HG03432 (cell line): ENCODE data around the gene WDR45.
"Not testable (repeated sequence)": the region's sequence is repeated elsewhere in the genome, so short reads cannot be mapped to it uniquely, and the experiment has no call there.

Source experiments
- ATAC-seq: cut with Tn5 transposase; IDR thresholded peaks from one replicate; pipeline ENCODE4 v1.9.1; 2021; ENCODE audit warnings: mild to moderate bottlenecking, moderate library complexity; ENCODE audit not compliant: unreplicated experiment

Gene WDR45

DNA sequence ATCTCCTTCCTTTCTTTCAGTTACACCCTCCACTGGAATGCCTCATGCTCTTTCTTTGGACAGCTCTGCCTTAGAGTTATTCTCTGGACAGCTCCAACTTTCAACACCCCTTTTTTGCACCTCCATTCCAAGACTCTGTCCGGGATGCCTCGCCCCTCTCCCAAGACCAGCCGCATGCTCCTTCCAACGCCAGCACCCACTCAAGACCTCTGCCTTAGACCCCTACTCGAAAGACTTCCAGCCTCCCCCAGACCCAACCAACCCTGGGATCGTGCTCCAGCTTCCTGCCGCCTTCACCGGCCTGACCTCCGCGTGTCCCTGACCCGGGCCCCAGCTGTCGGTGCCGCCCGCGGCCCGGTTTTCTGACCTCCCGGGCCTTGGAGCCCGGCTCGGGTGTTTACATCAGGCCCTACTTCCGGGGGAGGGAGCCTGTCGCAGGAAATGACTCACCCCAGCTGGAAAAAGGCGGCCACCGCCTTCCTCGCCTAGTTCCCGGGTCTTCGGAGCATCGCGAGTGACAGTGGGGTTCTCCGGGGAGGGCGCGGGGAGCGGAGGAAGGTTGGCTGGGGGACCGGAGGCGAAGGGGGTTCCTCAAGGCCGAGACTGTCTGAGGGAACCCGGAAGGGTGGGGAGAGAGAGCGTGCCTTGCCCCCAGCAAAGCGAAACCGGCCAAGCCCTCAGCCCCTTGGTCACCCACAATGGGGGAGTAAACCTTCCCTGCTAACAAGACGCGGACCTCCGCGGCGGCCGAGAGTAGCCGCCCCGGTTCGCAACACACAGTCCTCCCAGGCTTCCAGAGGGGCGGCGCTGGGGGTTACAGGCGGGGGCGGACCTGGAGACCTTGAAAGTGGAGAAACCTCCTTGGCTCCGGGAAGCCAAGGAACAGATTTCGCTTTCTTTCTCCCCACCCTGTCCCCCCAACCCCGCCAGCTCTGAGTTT lies at the start of gene WDR45:
Gene WDR45 (minus strand): TSS at position 399 of the 940 bp plus-strand sequence. CDS start 1,792 bp downstream, outside the sequence.
- peak; percentile 92 for ATAC-seq

DNA sequence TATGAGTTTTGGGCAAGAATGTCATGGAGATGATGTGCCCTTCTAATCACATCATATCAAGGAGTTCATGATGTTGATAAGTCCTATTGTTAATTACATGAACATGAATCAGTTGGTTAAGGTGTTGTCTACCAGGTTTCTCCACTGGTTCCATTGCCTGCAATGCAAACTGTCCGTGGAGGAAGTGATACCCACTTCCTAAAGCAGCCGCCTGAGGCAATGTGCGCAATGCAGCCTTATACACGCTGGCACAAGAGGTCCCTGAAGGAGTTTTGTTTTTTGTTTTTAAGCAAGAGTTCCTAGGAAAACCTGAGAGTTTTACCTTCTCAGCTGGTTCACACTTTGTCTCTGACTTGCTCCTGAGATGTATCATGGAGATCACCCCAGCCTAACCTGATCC lies 49.7 kb upstream of the WDR45 start:
- no peak for ATAC-seq

DNA sequence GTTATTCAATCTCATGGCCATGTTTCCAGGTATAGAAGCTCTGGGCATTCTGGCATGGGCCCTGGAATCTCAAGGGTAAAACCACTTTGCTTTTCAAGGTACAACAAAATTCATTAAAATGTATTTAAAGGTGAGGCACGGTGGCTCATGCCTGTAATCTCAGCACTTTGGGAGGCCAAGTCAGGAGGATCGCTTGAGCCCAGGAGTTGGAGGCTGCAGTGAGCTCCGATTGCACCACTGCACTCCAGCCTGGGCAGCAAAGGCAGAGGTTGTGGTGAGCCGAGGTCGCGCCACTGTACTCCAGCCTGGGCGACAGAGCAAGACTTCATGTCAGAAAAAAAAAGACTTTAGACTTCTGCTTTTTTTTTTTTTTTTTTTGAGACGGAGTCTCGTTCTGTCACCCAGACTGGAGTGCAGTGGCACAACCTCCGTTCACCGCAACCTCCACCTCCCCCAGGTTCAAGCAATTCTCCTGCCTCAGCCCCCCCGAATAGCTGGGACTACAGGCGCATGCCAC lies 48.1 kb upstream of the WDR45 start:
- ATAC-seq = not testable (repeated sequence)

DNA sequence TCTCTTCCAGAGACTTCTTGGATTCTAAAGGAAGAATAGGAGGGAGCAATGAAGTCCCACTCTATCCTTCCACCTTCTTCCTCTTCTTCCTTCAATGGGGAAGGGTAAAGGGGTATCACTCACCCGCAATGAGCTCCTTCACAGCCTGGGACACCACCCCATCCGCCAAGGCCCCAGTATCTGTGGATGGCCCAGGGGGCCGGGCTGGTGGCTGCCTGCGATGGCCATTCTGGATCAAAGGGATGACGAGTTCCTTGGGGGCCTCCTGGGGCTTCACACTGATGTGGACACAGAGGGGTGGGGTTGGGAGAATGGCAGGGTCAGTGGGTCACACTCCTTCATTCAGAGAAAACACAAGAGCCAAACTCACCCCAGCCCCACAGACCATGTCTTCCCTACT lies 42.8 kb upstream of the WDR45 start:
- ATAC-seq = no peak

DNA sequence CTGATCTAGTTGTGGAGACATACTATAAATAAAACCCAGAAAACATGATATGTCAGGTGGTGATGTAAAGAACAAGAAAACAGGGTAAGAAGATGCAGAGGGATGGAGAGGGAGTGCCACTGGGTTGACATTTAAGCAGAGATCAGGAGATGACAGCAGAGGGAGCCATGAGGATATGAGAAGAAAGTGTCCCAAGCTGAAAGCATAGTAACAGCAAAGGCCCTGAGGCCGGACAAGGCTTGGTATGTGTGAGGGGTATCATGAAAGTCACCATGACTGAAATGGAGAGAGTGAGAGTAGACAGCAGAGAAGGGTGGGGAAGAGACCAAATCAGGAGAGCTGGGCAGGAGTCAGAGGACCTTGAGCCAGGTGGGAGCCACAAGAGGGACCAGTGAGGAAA lies 40.4 kb upstream of the WDR45 start:
- no peak for ATAC-seq

DNA sequence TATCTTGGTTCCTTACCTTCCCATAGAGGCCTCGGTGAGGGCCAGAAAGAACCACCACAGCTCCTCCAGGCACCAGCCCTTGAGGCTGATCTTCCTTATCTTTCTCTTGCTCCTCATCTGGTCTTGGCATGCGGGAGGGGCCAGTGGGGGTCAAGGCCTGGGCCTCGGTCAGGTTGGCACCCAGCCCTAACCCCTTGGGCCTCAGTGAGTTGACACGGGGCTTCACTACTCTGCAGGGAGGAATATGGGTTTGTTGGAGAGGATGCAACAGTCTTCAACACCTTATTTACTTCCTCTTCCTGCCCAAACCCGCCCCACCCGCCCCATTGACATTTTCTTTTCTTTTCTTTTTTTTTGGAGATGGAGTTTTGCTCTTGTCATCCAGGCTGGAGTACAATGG lies 37.9 kb upstream of the WDR45 start:
- ATAC-seq = no peak

DNA sequence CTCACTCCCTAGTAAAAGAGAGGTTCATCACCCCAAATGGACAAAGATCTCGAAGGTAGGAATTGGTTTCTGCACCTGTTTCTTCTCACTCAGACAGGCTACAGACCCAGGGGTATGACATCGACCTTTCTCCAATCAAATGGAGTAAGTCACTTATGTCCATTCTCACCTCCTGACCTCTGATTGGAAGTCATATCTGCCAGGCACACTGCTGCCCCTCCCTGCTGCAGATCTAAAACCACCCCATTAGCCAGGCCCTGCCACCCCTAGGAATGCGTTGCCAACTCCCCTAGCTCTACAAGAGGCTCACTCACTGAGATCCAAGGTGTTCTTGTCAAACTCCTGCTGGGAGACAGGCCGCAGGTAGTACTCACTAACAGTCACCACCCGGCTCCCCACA lies 37.0 kb upstream of the WDR45 start:
- no peak for ATAC-seq

DNA sequence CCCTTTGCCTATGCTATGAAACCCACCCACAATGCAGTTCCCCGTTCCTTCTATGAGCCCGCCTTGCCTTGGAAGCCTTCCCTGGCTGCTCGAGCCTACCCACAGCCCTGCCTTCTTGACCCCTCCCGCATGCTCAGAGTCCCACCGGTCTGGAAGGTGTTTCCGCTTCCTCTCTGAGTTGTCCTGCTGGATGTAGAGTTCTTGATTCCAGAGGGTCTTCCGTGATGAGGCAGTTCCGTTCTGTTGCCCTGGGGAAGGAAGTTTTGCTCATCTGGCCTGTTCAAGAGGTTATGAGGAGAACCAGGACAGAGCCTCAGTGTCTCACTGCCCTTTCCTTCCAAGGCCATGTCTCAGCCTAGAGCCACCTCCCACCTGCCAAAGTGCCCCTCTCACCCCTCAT lies 36.4 kb upstream of the WDR45 start:
- ATAC-seq = no peak

DNA sequence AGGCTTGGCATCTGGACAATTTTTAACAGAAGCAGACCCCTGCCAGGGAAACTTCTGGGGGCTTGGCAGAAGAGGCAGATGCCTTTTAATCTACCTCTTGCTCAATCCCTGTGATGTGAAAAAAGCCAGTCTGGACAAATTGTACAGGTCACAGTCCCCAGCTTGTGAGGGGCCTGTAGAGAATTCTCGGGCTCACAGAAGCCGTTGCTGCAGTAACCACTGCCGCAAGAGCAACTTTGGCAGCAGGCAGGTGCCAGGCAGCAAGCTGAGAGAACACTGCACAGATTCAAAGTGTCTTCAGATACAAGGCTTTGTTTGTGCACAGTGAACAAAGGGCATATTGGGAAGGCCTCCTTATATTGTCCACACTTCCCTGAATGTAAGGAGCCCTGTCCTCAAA lies 32.1 kb upstream of the WDR45 start:
- no peak for ATAC-seq

DNA sequence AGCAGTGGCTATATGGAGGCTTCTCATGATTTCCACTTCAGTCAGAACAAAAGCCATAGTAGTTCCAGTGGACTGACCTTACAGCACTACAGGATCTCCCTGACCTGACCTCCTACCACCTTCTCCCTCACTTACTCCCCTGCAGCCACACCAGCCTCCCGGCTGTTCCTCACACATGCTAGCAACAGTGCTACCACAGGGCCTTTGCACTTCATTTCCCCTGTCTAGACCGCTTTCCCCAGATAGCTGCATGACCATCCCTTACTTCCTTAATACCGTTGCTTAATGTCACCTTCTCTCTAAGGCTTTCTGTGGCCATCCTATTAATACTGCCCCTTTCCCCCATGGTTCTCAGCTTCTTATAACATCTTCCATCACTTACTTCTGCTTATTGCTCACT lies 30.7 kb upstream of the WDR45 start:
- no peak for ATAC-seq

DNA sequence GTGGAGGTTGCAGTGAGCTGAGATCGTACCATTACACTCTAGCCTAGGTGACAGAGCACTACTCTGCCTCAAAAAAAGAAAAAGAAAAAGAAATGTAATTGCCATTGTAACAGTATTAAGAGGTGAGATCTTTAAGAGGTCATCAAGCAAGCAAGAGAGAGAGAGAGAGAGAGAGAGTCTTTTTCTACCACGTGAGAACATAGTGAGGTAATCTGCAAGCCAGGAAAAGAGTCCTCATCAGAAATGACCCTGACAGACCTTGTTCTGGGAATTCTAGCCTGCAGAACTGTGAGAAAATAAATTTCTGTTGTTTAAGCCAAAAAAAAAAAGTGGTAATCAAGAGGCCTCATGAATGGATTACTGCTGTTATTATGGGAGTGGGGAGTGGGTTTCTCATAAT lies 29.0 kb upstream of the WDR45 start:
- no peak for ATAC-seq

DNA sequence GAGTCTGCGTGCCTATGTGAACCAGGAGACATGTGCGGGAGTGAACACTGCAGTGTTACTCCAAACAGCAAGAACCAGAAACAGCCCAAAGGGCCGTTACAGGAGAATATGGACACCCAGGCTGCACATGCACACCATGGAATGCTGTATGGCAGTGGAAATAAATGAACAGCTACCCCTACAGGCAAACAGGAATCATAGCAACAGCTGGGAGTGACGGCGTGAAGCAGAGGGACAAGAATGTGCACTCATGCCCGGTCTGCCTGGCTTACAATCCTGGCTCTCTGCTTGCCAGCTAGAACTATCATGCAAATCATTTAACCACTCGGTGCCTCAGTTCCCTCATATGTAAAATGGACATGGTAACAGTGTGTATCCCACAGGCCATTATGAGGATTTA lies 27.2 kb upstream of the WDR45 start:
- no peak for ATAC-seq

DNA sequence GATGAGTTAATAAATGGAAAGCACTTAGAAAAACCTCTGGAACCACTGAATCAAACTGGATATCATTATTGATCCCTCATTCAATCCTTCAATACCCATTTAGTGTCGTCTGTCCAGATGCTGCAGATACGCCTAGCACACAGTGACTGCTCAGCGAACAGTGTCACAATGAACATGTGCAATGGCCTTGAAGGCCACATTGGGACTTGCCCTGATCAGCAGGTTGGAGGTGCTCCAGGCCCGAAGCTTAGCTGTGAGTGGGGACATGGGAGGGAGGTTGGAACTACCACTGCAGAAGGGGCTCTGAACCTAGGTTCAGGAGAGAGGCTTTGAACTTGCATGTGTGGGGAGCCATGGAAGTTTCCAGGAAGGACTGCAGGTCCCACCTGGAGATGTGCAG lies 26.6 kb upstream of the WDR45 start:
- no peak for ATAC-seq

DNA sequence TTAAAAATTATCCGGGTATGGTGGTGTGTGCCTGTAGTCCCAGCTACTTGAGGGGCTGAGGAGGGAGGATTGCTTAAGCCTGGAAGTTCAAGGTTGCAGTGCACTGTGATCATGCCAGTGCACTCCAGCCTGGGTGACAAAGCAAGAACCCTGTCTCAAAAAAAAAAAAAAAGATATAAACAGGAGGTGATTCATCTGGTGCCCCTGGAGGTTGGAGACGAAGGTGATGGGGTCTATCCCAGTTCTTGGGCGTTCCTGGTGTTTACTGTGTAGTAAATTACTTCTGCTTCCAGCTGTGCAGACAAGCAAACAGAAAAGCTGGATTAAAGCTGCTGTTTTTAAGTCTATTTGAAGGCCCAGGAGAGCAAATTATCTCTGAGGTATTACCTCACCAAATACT lies 23.9 kb upstream of the WDR45 start:
- ATAC-seq = no peak

DNA sequence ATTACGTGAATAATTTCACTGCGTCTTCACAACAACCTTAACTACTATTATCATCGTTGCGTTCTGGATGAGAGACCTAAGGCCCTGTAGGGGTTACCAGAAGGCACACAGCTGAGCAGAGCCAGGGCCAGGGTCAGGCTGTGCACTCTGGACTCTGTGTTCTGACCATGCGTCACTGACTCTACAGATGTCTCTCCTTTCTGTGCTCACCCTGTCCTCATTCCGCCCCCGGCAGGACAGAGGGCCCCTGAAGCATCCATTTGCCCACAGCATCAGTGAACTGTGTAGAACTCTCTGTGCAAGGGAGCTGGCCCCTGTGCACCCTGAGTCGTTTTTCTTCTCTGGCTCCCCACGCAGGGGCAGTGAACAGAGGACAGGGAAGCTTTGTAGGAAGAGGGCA lies 22.5 kb upstream of the WDR45 start:
- ATAC-seq = no peak

DNA sequence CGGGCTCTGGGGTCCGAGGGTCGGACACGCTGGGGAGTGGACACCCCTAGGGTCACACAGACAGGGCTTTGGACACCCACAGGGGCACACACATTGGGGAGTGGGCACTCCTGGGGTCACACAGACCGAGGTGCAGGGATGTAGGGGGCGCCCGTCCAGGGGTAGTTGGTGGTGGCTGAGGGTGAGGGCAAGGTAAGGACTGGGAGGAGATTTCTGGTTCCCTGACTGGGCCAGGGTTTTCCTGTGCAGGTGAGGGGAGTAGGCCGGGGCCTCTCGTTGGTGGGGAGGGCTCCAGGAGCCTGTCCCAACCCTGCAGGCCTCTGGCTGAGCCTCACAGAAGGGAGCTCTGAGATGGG lies 21.9 kb upstream of the WDR45 start:
- peak; percentile 14 for ATAC-seq

DNA sequence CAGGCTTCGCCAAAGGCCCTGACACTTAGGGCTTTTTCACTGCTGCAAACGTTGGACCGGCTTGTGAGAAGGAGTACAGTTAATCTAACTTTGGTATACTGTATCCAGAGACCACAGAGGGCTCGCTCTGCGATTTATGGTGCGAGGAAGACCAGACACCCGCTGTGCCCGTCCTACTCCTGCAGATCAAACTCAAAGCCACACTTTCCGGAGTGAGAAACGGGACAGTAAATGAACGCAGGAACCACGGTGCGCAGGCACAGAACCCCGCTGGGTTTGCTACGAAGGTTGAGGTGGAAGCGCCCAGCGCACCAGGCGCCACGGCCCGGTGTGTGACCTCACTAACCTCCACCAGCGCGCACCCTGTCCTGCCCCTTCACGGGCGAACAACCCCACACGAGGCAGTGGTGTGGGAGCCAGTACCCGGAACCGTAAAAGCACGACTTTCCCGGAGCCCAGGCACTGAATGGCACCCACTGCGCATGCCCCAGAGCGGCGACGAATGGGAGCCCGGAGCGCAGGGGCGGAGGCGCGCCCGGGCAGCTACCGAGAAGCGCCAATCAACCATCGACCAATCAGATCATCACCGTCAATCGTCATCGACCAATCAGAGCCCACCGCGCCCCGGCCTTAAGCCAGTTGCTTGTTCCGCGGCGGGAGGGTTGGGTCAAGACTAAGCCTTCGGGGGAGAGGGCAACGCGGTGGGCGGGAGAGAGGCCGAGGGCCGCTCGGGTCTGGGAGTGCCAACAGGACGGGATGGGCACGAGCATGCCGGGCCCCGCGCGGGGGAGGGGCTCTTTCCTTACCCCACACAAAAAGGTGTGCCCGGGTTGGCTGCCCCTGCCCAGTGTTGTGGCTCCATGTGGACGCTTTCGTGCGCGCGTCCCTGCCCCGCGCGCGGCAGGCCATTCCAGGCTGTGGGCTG lies 21.3 kb upstream of the WDR45 start:
- ATAC-seq = peak; percentile 97

DNA sequence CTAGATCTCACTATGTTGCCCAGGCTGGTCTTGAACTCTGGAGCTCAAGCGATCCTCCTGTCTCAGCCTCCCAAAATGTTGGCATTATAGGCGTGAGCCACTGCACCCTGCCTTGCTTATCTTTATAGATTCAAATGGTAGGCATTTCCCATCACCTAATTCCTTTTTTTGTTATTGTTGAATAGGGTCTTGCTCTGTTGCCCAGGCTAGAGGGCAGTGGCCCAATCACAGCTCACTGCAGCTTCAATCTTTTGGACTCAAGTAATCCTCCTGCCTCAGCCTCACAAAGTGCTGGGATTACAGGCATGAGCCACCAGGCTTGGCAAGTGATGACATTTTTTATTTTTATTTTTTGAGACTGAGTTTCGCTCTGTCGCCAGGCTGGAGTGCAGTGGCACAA lies 16.7 kb upstream of the WDR45 start:
- ATAC-seq = no peak

DNA sequence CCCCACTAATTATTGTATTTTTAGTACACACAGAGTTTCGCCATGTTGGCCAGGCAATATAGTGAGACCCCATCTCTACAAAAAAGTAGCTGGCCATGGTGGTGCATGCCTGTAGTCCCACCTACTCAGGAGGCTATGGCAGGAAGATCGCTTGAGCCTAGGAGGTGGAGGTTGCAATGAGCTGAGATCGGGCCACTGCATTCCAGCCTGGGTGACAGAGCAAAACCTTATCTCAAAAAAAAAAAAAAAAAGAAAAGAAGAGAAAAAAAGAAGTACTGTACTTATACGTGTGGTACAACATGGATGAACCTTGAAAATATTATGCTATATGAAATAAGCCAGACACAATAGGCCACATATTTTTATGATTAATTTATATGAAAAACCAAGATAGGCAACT lies 9.9 kb upstream of the WDR45 start:
- ATAC-seq = no peak

DNA sequence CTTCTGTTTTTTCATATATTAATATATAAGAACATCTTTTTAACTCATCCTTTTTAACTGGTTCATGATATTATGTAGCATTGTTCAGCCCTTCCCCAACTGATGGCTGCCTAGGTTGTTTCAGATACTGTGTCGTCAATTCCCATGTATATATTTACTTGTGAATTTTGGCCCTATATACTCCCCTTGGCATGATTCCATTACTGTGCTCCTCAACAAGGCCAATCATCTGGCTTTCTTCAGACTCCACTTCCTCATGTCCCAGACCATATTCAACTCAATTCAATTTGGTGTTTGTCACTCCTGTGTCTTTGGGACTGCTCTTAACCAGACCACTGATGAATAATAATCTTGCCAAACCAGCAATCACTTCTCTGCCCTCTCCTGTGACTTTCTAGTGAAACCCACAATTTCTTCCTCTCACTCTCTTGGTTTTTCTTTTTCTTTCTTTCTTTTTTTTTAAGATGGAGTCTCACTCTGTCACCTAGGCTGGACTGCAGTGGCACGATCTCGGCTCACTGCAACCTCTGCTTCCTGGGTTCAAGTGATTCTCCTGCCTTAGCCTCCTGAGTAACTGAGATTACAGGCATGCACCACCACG lies 2.7 kb upstream of the WDR45 start:
- no peak for ATAC-seq

DNA sequence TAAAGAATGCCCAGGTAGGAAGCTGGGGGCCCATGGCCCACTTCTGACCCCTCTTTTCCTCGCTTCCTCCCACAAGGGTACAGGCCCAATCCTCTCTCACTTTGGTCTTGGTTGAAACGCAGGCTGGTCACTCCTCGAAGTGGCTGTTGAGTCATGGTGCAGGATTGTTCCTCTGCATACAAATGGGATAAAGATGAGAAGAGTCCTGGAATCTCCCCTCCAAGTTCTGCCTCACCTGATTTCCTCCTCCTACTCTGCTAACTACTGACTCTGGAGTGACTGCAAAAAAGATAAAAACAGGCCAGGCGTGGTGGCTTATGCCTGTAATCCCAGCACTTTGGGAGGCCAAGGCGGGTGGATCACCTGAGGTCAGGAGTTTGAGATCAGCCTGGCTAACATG lies 1.7 kb downstream of the WDR45 start:
- ATAC-seq = no peak
